Astrocyte of the cerebellum (primary cell): Measurements from ENCODE around the gene HAUS3.
"Not testable (repeated sequence)": the region's sequence is repeated elsewhere in the genome, so short reads cannot be mapped to it uniquely, and the experiment has no call there.

Experiments
- DNase-seq: peaks from one replicate; pipeline ENCODE4 v3.0.0-alpha.2; 2011; ENCODE audit warnings: low read depth
- H3K4me3 ChIP-seq: 2 replicates; pipeline ENCODE4 v1.5.1; 2011; ENCODE audit warnings: mild to moderate bottlenecking, low read depth, low read length, moderate library complexity
- in situ Hi-C: cut with HindIII; loops from 2 replicates; pipeline ENCODE4 v1.10.0; 2017; ENCODE audit warnings: low sequenced_read_pairs
- TF ChIP-seq, protein P1 (sequence below): IDR thresholded peaks from 2 replicates; pipeline ENCODE4 v1.5.1; 2012; ENCODE audit warnings: low read length, low read depth, moderate library complexity, mild to moderate bottlenecking; ENCODE audit errors: missing control alignments

The HAUS3 gene

DNA sequence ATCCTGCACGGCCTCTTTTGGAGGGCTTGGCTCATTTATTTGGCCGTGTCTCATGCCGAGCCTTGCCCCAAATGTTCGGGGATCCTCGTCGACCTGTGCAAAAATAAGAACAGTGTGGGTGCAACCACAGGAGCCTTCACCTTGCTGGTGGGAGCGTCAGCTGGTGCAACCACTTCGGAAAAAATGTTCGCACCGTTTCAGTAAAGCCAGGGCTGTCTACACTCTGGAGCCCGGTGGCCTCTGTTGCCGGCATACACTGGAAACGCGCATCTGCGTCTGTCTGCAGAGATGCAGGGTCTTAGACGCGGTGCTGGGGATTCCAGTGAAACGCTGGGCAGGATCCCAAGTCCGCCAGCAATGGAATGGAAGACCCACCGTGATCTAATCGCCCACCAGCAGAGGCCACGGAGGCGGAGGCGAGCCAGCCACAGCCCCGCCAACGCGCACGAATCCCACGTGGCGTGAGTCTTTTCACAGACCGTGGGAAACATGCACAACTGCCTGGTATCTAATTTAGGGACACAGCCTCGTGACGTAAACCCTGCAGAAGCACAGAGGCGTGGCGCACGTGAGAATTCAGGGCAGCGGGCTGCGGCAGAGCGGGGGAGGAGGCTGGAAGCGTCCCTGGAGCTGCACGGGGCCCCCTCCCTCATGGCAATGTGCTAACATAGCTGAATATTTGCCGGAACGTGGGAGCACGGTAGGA lies 33.8 kb upstream of the HAUS3 start:
- H3K4me3 ChIP-seq, result no peak overlapping the region

DNA sequence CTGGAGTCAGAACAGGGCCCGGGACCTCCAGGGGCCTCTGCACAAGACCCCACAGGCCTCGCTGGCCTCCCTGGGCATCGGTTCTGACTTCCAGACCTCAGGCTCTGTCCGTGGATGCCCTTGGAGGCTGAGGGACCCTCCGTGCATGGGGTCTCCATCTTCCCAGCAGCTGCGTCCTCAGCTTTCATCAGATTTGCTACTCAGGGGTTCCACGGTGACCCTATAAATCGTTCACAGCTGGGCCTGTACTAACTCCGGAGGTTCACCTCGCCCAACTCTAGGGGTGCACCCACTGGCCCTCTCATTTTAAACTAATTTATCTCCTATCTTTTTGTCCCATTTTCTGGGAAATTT lies 33.1 kb upstream of the HAUS3 start:
- DNase-seq, in situ Hi-C loops: not testable (repeated sequence)

More for the DNA sequence above, 33.8 kb upstream of the HAUS3 start:
- TF ChIP-seq, protein P1, sequence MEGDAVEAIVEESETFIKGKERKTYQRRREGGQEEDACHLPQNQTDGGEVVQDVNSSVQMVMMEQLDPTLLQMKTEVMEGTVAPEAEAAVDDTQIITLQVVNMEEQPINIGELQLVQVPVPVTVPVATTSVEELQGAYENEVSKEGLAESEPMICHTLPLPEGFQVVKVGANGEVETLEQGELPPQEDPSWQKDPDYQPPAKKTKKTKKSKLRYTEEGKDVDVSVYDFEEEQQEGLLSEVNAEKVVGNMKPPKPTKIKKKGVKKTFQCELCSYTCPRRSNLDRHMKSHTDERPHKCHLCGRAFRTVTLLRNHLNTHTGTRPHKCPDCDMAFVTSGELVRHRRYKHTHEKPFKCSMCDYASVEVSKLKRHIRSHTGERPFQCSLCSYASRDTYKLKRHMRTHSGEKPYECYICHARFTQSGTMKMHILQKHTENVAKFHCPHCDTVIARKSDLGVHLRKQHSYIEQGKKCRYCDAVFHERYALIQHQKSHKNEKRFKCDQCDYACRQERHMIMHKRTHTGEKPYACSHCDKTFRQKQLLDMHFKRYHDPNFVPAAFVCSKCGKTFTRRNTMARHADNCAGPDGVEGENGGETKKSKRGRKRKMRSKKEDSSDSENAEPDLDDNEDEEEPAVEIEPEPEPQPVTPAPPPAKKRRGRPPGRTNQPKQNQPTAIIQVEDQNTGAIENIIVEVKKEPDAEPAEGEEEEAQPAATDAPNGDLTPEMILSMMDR, result no peak
- DNase-seq, result no peak
- in situ Hi-C loops, result no loop called here

DNA sequence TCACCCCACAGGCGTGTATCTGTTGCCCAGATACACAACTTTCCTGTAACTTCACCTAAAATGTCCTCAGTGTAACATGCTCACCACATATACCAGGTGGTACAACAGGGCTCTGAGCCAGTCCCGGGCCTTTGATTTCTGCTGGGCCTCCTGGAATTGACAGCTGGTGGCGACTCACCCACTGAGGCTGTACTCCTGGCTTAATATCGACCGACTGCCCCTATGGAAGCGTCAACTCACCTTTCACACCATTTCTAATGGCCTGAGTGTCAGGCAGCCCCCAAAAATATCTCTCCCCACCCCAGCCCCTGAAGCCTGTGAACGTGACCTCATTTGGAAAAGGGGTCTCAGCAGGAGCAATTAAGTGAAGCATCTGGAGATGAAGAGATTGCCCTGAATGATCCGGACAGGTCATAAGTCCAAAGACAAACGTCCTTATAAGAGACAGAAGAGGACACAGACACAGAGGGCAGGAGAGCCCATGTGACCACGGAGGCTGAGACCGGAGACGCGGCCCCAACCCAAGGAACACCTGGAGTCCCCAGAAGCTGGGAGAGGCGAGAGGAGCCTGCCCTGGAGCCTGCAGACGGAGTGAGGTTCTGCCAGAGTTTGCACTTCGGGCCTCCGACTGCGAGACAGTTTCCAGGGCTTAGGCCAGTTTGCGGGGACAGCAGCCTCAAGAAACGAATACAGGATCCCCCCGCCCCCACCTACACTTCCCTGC lies 32.6 kb upstream of the HAUS3 start:
- H3K4me3 ChIP-seq, result no peak overlapping the region
- in situ Hi-C loops, result no loop called here
- TF ChIP-seq, protein P1, result no peak
- no peak for DNase-seq

More for the DNA sequence above, 33.1 kb upstream of the HAUS3 start:
- not testable (repeated sequence) for H3K4me3 ChIP-seq

DNA sequence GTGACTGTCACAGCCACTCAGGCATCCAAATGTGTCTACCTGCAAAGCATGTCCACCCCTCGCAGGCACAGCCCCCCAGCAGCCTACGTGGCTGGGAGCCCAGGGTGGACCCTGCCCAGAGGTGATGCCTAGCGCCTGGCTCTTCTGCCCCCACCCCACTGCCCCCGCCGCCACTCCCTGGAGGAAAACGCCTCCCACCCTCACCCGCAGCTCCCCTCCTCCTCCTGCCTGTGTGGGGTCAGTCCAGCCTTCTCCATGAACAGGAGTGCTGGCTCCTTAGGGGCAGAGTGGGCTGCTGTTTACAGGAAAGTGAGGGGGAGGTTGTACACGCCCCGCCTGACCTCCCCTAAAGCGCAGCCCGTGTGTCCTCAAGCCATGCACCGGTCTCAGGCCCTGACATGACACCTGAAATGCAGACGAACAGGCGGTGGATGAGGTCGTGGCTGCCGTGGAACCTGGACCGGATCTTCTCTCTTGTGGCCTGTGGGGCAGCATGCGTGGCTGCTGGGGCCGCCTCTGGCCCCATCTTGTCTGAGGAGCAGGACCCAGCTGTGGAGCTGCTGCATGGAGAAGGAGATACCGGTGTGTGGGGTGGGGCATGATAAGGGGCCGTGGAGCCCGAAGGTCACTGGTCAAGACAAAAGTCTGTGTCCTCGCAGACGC lies 31.9 kb upstream of the HAUS3 start:
- in situ Hi-C loops, result no loop called here
- TF ChIP-seq, protein P1, result no peak
- H3K4me3 ChIP-seq, result no peak overlapping the region
- no peak for DNase-seq

DNA sequence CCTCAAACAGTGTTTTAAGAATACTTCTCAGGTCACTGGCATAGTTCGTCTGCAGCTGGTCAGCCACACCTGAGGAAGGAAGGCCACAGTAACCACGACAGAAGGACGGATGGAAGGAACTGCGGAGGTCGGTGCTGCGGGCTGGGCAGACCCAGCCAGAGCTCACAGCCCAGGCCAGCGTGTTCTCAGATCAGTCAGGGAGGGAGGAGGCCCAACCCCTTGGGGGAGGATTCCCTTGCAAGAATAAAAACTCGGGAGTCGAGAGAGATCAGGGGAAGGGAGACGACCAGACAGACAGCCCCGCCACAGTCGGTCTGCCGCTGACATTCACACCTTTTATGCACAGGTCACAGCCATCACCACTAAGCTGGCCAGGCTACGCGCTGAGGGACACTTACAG lies 31.3 kb upstream of the HAUS3 start:
- no peak overlapping the region for H3K4me3 ChIP-seq
- TF ChIP-seq, protein P1, result no peak
- DNase-seq, result no peak
- in situ Hi-C loops, result no loop called here

DNA sequence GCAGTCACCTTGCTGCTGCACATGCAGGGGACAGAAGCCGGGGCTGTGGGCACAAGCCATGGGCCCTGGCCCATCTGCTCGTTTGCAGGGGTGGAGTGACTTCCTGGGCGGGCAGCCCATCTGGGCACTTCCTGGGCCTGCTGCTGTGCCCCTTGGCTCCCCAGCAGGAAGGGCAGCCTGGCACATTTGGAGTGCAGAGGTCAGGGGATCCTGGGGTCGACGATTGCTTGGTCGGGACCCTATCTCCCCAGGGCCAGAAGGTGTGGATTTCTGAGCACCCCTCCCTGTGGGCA lies 30.9 kb upstream of the HAUS3 start:
- H3K4me3 ChIP-seq, result no peak overlapping the region
- TF ChIP-seq, protein P1, result no peak
- in situ Hi-C loops, result no loop called here
- DNase-seq, result no peak
